ENCODE measurements around the gene HECW1.

GRCh38 chr7:43281268-43281667 is 168.8 kb downstream of the HECW1 start:
- TF ChIP-seq POLR2A (IDR thresholded peaks at IDR 0.05) (no peak), EP300 (IDR thresholded peaks at IDR 0.05) (no peak)
- TF ChIP-seq, protein P1, sequence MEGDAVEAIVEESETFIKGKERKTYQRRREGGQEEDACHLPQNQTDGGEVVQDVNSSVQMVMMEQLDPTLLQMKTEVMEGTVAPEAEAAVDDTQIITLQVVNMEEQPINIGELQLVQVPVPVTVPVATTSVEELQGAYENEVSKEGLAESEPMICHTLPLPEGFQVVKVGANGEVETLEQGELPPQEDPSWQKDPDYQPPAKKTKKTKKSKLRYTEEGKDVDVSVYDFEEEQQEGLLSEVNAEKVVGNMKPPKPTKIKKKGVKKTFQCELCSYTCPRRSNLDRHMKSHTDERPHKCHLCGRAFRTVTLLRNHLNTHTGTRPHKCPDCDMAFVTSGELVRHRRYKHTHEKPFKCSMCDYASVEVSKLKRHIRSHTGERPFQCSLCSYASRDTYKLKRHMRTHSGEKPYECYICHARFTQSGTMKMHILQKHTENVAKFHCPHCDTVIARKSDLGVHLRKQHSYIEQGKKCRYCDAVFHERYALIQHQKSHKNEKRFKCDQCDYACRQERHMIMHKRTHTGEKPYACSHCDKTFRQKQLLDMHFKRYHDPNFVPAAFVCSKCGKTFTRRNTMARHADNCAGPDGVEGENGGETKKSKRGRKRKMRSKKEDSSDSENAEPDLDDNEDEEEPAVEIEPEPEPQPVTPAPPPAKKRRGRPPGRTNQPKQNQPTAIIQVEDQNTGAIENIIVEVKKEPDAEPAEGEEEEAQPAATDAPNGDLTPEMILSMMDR (IDR thresholded peaks at IDR 0.05), result no peak

Measured in upper lobe of left lung (tissue), 4 donors.